Hematopoietic multipotent progenitor cell treated with erythropoietin and hydrocortisone succinate and interleukin-3 and kit ligand, for 8 days (in vitro differentiated cells): ENCODE data around the gene ZNF667.

Experiments used
- DNase-seq: peaks from one replicate; pipeline ENCODE4 v3.0.0-alpha.2; 2015

ZNF667 gene

GRCh38 chr19:56476651-56477428 lies at the start of gene ZNF667:
ZNF667 (minus strand) TSS chr19:56477345; CDS start chr19:56462370, 14,975 bp downstream.
- peak; percentile 56 for DNase-seq

- no peak for DNase-seq
Measured at GRCh38 chr19:56525214-56525860, 48.2 kb upstream of the ZNF667 start.

- no peak for DNase-seq
Measured at GRCh38 chr19:56508290-56508778, 31.2 kb upstream of the ZNF667 start.

- DNase-seq = peak; percentile 91
Measured at GRCh38 chr19:56507446-56508289, 30.5 kb upstream of the ZNF667 start, which contains the start of gene ZNF471. ZNF471 (plus strand) TSS chr19:56507855; CDS start chr19:56511572, 3,717 bp downstream.

GRCh38 chr19:56504581-56504980 lies 27.4 kb upstream of the ZNF667 start:
- no peak for DNase-seq

GRCh38 chr19:56491399-56491798 lies 14.3 kb upstream of the ZNF667 start:
- DNase-seq = no peak

GRCh38 chr19:56477429-56478338 lies 539 bp upstream of the ZNF667 start:
- peak; percentile 82 for DNase-seq

GRCh38 chr19:56476093-56476492 lies 1.1 kb downstream of the ZNF667 start:
- DNase-seq = no peak

- DNase-seq = no peak
Measured at GRCh38 chr19:56474308-56474707, 2.8 kb downstream of the ZNF667 start.

- DNase-seq = no peak
Measured at GRCh38 chr19:56441206-56441792, 35.8 kb downstream of the ZNF667 start.

GRCh38 chr19:56423985-56424353 lies 53.2 kb downstream of the ZNF667 start:
- DNase-seq = no peak

GRCh38 chr19:56423276-56423984 lies 53.7 kb downstream of the ZNF667 start:
- DNase-seq = no peak

GRCh38 chr19:56405062-56405461 lies 72.1 kb downstream of the ZNF667 start:
- DNase-seq = no peak

GRCh38 chr19:56404705-56405056 lies 72.5 kb downstream of the ZNF667 start:
- no peak for DNase-seq

- DNase-seq = peak; percentile 93
Measured at GRCh38 chr19:56403764-56404704, 73.1 kb downstream of the ZNF667 start, which contains the start of gene ZNF583. ZNF583 (plus strand) TSS chr19:56404332; CDS start chr19:56407115, 2,783 bp downstream.

GRCh38 chr19:56403261-56403660 lies 73.9 kb downstream of the ZNF667 start:
- DNase-seq = no peak

GRCh38 chr19:56400485-56400884 lies 76.7 kb downstream of the ZNF667 start:
- no peak for DNase-seq

- DNase-seq = no peak
Measured at GRCh38 chr19:56398809-56399208, 78.3 kb downstream of the ZNF667 start.

GRCh38 chr19:56393119-56394012 lies 83.8 kb downstream of the ZNF667 start, which contains the start of gene ZNF582:
ZNF582 (minus strand) TSS chr19:56393534; CDS start chr19:56391752, 1,782 bp downstream.
- DNase-seq = peak; percentile 98
